HL-60 (cell line): ENCODE results near the gene RNF166.

ENCODE experiments used
- DNase-seq, 2 experiments: peaks; one replicate each; pipeline ENCODE4 v3.0.0-alpha.2; 2010 to 2020; ENCODE audit warnings: low read depth in 1 of 2, low spot score in 1 of 2
- H3K27ac ChIP-seq: fragments of 250-450 bp; sonication (Bioruptor Pico); replicated peaks from 2 replicates; pipeline ENCODE4 v1.5.1; 2020; ENCODE audit warnings: mild to moderate bottlenecking, moderate library complexity
- H3K27me3 ChIP-seq: fragments of 250-450 bp; sonication (Bioruptor Pico); 2 replicates; pipeline ENCODE4 v1.5.1; 2021; ENCODE audit warnings: mild to moderate bottlenecking, moderate library complexity; ENCODE audit not compliant: insufficient read depth, poor library complexity, severe bottlenecking
- H3K4me3 ChIP-seq: replicated peaks from 2 replicates; pipeline ENCODE4 v1.5.1; 2011; ENCODE audit warnings: mild to moderate bottlenecking, control low read depth, low read length; ENCODE audit not compliant: insufficient read depth
- CTCF ChIP-seq: IDR thresholded peaks from one replicate; pipeline ENCODE4 v1.5.1; 2011; ENCODE audit warnings: low read length, control low read depth, inconsistent platforms; ENCODE audit not compliant: insufficient read depth
- GABPA ChIP-seq: IDR thresholded peaks from 2 replicates; pipeline ENCODE4 v1.6.1; 2012; ENCODE audit warnings: low read depth
- POLR2AphosphoS5 ChIP-seq: IDR thresholded peaks from 2 replicates; pipeline ENCODE4 v1.6.1; 2012; ENCODE audit warnings: low read depth
- REST ChIP-seq: IDR thresholded peaks from 2 replicates; pipeline ENCODE4 v1.6.1; 2012; ENCODE audit warnings: low read depth; ENCODE audit not compliant: insufficient replicate concordance
- SPI1 ChIP-seq: IDR thresholded peaks from 2 replicates; pipeline ENCODE4 v1.6.1; 2012; ENCODE audit warnings: low read depth, mild to moderate bottlenecking, borderline replicate concordance

Gene RNF166

GRCh38 chr16:88747588-88748301 is 41.5 kb upstream of the RNF166 start:
- no peaks in the 10 kb centered on the region for H3K27me3 ChIP-seq
- no peak overlapping the region for H3K27ac ChIP-seq
- TF ChIP-seq CTCF (peak; percentile 59), GABPA (no peak)
- peak; percentile 38 to 78 for DNase-seq
- no peak overlapping the region for H3K4me3 ChIP-seq

GRCh38 chr16:88746506-88746905 is 40.3 kb upstream of the RNF166 start:
- Histone ChIP-seq H3K4me3 (no peak overlapping the region), H3K27me3 (no peaks in the 10 kb centered on the region), H3K27ac (no peak overlapping the region)
- TF ChIP-seq REST, result no peak
- no peak for TF ChIP-seq SPI1
- TF ChIP-seq GABPA, result no peak
- TF ChIP-seq POLR2AphosphoS5, result no peak
- no peak for TF ChIP-seq CTCF
- DNase-seq, result no peak

- no peak for DNase-seq
- Histone ChIP-seq H3K27me3 (no peaks in the 10 kb centered on the region), H3K27ac (no peak overlapping the region), H3K4me3 (no peak overlapping the region)
- TF ChIP-seq CTCF (no peak), REST (no peak), POLR2AphosphoS5 (no peak), SPI1 (no peak), GABPA (no peak)
Measured at GRCh38 chr16:88744577-88745521, 38.6 kb upstream of the RNF166 start.
